CD4-positive, alpha-beta T cell treated with Interleukin-12 subunit alpha and Interleukin-12 subunit beta, for 1 hour (primary cell): Measurements from ENCODE around the gene MARCHF9.
"Not testable (repeated sequence)": the region's sequence is repeated elsewhere in the genome, so short reads cannot be mapped to it uniquely, and the experiment has no call there.

Source experiments
- DNase-seq: peaks from one replicate; pipeline ENCODE4 v3.0.0-alpha.2; 2020

Gene MARCHF9

DNA sequence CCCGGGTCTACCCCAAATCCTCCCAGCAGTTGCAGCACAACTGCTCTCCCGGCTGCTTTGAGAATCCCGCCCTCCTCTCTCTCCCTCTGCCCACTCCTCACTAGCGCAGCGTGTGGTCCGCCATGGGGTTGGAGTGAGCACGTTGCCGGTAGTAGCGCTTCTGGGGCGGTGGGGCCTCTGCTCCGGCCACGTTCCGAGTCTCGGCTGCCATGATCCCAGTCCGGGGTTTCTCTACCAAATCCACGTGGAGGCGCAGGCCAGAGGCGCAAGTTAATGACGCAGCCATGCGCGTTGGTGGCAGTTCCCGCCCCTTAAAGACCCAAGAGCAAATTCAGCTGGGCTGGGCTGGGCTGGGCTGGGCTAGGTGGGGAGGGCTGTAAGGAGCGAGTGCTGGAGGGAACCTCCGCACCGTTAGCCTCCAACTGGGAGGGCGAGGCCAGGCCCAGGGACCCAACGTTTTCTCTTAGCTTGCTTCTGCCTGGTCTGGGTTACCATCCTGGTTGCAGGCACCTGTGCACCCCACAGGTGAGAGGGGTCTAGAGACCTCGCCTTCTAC lies 17.0 kb downstream of the MARCHF9 start, which contains the start of gene METTL1:
Gene METTL1 (minus strand): TSS at position 233 of the 556 bp plus-strand sequence. CDS start 22 bp downstream, at position 211.
- DNase-seq, result peak; percentile 91

DNA sequence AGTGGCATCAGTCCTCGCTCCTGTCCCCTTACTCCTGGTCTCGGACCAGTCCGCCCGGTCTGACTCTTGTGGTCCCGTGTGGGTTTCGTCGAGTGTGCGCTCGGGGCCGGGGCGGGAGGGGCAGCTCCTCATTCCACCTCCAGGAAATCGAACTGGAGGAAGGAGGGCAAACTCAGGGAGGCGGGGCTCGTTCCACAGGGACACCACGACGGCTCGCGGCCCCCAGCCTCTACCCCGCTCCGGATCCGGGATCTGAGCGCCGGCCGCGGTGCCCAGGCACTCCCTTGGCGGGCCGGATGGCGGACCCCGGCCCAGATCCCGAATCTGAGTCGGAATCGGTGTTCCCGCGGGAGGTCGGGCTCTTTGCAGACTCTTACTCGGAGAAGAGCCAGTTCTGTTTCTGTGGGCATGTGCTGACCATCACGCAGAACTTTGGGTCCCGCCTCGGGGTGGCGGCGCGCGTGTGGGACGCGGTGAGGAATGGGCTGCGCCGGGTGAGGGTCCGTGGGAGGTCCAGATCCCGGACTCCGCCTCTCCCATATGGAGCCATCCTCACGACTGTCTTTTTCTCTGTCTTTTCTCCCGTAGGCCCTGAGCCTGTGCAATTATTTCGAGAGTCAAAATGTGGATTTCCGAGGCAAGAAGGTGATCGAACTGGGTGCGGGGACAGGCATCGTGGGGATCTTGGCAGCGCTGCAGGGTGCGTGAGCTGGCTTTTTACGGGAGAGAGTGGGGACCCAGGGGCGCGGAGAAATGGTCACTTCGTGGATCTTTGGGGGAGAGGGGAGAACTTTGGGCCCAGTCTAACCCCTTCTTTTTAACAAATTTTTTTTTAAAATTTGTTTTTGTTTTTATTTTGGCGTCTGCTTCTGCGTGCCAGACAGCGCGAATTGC lies 17.8 kb downstream of the MARCHF9 start, which contains the start of gene EEF1AKMT3:
Gene EEF1AKMT3 (plus strand): TSS at position 186 of the 894 bp plus-strand sequence. CDS start 111 bp downstream, at position 297.
- peak; percentile 33 for DNase-seq

DNA sequence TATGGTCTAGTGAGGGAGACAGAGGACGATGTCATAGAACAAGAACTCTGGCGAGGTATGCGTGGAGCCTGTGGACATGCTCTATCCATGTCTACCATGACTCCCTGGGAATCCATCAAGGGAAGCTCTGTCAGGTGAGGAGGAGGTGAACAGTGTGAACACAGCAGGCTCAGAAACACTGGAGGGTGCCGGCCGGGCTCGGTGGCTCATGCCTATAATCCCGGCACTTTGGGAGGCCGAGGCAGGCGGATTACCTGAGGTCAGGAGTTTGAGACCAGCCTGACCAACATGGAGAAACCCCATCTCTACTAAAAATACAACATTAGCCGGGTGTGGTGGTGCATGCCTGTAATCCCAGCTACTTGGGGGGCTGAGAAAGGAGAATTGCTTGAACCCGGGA lies 19.7 kb downstream of the MARCHF9 start:
- DNase-seq, result not testable (repeated sequence)

DNA sequence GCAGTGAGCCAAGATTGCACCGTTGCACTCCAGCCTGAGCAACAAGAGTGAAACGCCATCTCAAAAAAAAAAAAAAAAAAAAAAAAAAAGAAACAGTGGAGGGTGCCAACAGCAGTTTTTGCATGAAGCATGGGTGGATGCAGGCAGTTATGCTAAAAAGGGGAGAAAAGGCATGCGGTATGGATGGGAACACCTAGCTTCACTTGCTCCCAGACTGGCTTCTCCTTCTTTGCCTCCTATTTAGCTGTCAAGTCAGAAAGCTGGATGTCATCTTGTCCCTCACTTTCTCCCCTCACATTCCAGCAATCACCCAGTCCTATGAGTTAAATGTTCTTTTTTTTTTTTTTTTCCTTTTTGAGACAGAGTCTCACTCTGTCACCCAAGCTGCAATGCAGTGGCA lies 20.1 kb downstream of the MARCHF9 start:
- no peak for DNase-seq

DNA sequence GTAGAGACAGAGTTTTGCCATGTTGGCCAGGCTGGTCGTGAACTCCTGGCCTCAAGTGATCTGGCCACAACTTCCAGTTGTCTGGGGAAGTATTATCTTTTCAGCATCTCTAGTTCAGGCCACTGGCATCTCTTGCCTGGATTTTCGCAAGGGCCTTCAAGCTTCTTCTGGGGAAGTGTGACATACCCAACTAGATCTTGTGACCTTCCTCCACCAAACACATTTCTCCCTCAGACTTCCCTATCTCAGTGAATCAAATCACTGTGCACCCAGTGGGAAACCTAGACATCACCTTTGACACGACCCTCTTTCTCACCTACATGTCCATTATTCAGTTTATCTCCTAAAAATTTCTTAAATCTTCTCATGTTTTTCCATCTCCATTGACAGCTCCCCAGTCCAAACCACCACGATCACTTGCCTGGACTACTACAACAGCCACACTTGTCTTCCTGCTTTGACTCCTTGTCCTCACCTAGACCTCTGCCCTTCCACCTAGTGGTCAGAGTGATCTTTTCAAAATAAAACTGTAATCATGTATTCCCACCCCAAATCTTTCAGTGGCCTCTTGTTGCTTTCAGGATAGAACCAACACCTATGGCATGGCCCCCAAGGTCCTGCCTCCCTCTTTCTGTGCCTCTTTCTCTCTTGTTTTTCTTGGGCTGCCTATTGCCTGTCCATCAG lies 20.8 kb downstream of the MARCHF9 start:
- no peak for DNase-seq

DNA sequence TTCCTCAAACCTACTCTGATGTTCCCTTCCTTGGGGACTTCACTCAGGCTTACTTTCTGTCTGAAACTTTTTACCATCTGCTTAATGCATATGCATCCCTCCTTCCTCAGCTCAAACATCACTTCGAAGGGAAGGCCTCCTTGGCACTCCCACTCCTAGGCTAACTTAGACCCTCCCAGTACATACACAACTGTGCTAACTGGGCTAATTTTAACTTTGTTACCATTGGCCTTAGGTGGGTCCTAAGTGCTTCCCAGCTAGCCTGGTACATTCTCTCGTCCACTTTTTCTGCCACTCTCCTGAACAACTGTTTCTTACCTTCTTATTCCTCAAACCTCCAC lies 21.3 kb downstream of the MARCHF9 start:
- DNase-seq, result no peak

DNA sequence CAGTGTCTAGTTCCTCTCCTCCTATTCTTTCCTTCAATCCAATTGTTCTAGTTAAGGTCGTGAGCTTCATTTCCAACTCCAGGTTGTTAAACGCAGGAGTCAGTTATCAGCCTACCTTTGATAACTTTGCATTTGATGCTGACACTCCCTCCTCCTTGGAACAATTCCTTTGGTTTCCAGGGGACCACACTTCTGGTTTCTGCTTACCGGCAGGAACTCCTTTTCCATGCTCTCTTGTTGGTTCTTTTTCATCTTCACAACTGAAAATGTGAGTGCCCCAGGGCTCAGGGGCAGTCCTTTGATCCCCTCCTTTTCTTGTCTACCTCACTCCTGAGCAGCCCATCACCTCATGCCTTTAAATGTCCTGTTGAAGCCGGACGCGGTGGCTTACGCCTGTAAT lies 22.5 kb downstream of the MARCHF9 start:
- no peak for DNase-seq

DNA sequence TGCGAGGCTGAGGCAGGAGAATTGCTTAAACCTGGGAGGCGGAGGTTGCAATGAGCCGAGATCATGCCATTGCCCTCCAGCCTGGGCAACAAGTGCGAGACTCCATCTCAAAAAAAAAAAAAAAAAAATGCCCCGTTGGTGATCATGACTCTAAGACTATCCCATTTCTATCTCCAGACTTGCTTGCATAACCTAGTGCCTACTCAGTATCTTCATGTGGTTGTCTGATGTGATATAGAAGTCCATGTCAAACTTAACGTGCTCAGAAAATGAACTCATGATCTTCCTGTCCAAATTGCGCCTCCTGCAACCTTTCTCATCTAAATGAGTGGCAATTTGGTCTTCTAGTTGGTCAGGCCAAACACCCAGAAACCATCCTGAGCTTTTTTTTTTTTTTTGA lies 23.0 kb downstream of the MARCHF9 start:
- no peak for DNase-seq

DNA sequence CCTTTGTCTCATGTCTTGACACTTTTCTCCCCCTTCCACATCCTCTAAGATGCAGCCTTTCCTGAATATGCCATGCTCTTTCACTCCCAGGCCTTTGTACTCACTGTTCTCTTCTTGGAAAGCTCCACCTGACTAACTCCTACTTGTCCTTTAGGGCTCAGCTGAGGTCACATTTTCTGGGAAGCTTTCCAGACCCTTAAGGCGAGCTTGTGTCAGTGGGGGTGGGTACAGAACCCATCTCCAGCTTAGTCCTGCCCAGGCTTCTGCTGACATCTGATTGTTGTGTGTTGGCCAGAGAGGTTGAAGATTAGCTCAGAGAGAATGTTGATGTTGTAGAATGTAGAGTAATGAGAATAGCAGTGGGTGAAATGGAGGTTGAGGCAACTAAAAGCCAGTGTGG lies 24.8 kb downstream of the MARCHF9 start:
- DNase-seq, result no peak

DNA sequence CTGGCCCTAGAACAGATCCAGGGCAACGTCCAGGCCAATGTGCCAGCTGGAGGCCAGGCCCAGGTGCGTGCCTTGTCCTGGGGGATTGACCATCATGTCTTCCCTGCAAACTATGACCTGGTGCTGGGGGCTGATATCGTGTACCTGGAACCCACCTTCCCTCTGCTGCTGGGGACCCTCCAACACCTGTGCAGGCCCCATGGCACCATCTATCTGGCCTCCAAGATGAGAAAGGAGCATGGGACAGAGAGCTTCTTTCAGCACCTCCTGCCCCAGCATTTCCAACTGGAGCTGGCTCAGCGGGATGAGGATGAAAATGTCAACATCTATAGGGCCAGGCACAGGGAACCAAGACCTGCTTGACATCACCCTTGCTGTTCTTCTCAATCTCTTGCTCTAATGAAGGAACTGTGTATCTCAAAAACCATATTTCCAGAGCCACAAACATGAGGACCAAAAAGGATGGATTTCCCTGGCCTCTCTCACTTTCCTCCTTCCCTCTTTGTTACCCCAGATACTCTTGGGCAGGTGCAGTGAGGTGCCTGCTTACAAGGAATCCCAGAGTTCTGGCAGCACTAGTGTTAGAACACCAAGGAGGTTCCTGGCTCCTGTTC lies 25.5 kb downstream of the MARCHF9 start:
- DNase-seq, result no peak

DNA sequence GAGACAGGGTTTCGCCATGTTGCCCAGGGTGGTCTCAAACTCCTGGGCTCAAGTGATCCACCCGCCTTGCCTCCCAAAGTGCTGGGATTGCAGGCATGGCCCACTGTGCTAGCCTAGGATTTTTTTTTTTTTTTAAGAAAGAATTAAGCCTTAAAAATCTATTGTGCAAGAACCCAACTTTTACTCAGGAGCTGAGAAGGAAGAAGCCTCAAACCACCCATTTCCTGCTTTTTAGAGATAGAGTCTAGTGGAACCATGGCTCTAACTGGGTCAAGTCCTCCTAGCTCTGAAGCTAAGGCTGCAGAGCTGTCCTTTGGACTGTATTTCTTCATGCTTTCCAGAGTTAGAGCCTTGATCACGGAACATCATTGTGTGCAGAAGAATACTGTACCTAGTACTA lies 26.3 kb downstream of the MARCHF9 start:
- no peak for DNase-seq

DNA sequence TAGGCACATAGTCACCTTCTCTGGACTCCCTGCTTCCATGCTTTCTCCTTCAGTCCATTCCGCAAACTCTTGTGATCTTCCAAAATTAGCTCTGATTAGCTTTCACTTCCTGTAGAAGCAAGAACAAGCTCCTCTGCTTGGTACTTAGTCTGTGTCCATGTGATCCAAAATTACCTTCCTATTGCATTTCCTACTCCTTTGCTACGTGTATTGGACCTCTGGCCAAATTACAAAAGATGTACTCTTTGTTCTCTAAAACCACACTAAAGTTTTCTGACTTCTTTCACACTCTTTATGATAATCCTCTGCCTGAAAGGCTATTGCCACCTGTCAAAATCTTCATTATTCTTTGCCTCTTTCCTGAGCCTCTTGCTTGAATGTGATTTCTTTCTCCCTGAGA lies 26.9 kb downstream of the MARCHF9 start:
- no peak for DNase-seq

DNA sequence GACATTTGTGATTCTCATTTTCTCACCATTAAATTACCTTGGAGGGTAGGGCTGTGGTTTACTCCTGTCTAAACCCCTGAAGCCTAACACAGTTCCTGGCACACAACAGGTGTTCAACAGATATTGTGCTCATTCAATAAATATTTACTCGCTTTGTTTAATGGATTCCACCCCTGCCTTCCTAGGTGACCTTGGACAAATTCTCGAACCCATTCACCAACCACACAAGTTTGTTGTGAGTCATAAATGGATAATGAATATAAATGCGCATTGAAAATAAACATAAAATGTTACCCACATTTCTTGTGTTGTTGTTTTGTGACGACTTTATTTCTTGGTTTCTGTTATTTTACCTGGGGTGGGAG lies 27.3 kb downstream of the MARCHF9 start:
- DNase-seq, result no peak

DNA sequence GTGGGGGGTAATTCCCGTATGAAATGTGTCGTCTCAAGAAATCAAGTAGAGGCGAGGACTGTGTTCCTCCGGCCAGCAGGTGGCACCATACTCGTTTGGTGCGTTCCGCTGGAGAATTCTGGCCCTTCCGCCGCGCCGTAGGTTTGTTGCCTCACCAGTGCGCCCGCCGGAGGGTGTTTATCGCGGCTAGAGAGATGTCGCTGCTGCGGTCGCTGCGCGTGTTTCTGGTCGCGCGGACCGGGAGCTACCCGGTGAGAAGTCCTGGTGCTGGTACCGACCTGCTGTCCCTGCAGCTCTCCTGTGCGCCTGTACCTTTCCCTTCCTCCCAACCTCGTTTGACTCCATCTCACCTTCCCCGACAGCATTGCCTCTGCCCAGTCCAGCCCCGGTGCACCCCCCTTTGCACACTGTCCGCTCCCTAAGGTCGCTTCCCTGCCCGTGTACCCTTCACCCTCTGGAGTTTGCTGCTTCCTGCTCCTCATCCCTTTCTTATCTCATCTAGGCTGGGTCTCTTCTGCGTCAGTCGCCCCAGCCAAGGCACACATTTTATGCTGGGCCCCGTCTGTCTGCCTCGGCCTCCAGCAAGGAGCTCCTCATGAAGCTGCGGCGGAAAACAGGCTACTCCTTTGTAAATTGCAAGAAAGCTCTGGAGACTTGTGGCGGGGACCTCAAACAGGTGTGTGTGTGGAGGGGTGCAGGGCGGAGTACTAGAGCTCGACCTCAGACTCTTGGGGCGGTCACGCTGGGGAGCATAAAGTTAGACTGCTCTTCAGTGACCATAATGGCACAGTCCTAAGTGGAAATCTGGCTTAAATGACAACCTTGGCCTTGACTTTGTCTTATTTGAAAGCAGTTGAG lies 27.9 kb downstream of the MARCHF9 start, which contains the start of gene TSFM:
Gene TSFM (plus strand): TSS at position 180 of the 858 bp plus-strand sequence. CDS start 15 bp downstream, at position 195.
- peak; percentile 97 for DNase-seq

DNA sequence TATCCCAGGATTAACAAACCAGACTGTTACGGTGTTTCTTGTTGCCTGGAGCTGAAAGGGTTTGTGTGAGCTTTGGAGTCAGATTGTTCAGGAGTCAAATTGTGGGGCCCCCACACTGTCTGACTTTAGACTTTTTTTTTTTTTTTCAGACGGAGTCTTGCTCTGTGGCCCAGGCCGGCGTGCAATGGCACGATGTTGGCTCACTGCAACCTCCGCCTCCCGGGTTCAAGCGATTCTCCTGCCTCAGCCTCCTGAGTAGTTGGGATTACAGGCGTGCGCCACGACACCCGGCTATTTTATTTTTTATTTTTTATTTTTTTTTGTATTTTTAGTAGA lies 28.5 kb downstream of the MARCHF9 start:
- DNase-seq, result no peak

DNA sequence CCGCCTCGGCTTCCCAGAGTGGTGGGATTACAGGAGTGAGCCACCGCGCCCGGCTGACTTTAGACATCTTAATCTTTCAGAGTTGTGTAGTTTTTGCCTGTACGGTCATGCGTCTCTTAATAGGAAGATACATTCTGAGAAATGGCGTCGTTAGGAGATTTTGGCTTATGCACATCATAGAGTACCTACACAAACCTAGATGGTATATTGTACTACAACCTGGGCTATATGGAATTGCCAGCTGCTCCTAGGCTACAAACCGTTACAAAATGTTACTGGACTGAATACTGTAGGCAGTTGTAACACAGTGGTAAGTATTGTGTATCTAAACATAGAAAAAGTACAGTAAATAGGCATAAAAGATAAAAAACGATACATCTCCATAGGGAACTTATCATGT lies 29.0 kb downstream of the MARCHF9 start:
- DNase-seq, result no peak

DNA sequence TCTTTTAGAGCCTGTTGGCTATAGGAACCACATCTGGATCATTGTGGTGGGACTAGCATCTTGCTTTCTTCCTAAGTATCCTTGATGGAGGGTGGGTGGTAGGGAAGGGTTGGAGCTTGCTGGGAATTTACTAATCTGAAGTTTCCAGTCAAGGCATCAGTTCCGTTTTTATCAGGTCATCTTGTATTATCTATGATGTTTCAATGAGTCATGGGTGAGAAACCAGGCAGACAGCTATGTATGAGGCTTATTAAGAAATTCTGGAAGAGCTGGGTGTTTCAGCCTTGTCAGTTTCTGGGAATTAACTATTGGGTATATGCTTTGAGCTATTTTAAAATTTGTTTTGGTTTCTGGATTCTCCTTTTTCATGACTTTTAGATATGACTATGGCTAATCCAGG lies 39.0 kb downstream of the MARCHF9 start:
- DNase-seq, result no peak

DNA sequence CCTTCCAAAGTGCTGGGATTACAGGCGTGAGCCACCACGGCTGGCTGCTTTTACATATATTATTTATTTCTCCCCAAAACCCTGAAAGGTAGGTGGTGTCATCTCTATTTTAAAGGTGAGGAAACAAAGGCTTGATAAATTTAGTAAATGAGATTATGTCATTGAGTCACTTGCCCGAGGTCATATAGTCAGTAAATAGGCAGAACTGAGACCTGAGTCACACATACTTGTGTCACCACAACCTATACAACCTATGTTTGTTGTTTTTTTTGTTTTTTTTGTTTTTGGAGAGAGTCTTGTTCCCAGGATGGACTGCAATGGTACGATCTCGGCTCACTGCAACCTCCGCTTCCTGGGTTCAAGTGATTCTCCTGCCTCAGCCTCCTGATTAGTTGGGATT lies 40.5 kb downstream of the MARCHF9 start:
- no peak for DNase-seq

DNA sequence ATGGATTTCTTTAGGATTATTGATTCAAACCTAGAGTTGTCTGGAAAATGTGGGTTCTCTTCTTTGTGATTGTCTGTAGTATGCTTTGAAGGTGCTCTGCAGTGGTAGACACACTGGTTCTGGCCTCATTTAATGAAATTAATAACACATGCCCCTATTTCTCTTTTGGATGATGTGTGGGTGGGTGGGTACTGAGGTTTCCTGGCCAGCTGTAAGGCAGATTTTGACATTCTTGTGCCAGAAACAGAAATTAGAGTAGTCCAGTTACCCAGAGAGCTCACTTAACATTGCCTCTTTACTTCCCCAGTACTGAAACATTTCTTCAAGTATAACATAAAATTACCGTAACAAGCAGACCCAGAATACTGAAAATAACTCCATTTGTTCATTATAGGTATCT lies 42.1 kb downstream of the MARCHF9 start:
- no peak for DNase-seq

DNA sequence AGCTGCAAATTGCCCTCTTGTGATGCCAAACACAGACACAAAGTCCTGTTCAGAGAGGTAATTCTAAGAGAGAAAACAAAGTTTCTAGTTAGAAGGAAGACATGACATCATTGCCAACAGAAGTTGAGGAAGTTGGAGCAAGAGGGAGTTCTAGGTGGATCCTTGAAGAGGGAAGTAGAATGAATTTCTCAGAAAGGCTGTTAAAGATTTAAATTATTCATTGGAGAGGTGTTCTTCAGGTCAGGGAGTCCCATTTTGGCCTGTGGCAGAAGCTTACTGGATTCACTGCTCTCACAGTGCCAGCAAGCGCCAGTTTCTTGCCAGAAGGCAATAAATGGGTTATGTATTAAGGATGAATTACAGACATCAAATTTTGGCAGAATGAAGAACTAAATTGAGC lies 43.0 kb downstream of the MARCHF9 start:
- no peak for DNase-seq

DNA sequence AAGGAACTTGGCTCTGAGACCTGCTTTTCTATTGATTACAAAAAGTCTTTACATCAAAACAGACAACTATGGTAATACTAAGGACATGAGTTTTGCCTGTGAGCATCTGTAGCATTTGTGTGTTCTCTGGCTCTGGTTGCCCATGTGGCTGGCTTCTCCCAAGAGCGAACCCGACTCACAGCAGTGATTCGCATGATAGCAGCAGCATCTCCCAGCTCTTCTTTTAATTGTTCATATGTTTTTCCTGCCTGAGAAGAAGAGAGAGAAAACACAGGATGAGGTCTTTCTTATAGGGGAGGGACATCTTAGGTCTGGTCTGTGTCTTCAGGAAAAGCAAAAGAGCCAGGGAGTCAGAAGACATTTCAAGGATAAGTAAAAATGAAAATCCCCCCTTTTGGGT lies 46.1 kb downstream of the MARCHF9 start:
- no peak for DNase-seq

DNA sequence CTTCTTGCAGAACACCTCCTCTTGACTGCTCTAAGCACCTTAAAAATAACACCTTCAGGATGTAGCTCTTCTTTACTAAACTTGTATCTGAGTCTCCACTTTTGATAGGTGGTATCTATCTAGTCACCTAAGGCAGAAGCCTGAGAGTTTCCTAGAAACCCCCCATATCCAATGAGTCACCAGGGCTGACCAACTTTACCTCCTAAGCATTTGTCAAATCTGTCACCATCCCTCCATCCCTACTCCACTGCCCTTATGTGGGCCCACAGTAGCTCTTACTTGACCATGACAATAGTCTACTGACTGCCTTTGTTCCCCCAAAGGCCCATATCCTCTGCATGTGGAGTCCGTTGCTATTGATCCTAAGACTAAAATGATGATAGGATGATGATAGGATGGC lies 47.7 kb downstream of the MARCHF9 start:
- no peak for DNase-seq
